ENCODE data around the gene FOLH1.
"Not testable (repeated sequence)": the region's sequence is repeated elsewhere in the genome, so short reads cannot be mapped to it uniquely, and the experiment has no call there.

DNA sequence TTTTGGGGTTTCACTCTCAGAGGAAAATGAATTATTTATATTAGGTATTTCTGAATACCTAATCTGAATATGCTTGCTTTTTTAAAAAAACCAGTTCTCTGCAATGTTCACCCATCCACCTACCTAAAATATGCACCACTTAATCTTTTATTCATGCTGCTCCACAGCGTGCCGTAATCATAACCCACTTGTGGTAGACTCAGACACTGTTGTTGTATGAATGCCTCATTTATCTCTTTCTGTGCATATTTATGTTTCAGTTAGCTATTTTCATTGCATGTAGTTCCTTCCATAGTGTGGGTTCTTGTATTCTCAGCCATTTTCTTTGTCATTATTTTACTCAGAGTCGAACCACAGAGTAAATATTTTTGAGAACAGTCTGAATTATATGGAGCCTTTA lies 21.6 kb upstream of the FOLH1 start:
- TF ChIP-seq, protein P1, sequence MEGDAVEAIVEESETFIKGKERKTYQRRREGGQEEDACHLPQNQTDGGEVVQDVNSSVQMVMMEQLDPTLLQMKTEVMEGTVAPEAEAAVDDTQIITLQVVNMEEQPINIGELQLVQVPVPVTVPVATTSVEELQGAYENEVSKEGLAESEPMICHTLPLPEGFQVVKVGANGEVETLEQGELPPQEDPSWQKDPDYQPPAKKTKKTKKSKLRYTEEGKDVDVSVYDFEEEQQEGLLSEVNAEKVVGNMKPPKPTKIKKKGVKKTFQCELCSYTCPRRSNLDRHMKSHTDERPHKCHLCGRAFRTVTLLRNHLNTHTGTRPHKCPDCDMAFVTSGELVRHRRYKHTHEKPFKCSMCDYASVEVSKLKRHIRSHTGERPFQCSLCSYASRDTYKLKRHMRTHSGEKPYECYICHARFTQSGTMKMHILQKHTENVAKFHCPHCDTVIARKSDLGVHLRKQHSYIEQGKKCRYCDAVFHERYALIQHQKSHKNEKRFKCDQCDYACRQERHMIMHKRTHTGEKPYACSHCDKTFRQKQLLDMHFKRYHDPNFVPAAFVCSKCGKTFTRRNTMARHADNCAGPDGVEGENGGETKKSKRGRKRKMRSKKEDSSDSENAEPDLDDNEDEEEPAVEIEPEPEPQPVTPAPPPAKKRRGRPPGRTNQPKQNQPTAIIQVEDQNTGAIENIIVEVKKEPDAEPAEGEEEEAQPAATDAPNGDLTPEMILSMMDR (conservative IDR thresholded peaks at IDR 0.05; ENCODE audit: low read depth, low read length): not testable (repeated sequence)
- TF ChIP-seq EZH2 (IDR thresholded peaks at IDR 0.05; ENCODE audit: low read length, unreplicated experiment): not testable (repeated sequence)
